SK-N-SH treated with all-trans-retinoic acid at 6 μM for 48 hours (cell line): ENCODE results near the gene TIMMDC1.

Experiments used
- ATAC-seq: fragments of 200-7000 bp; cut with Tn5 transposase; 3 replicates; pipeline ENCODE4 v1.9.1; 2020; ENCODE audit warnings: mild to moderate bottlenecking, moderate library complexity
- ARNTL ChIP-seq: fragments of 450-650 bp; formaldehyde crosslinking; IDR thresholded peaks from 2 replicates; pipeline ENCODE4 v1.5.0; 2020; ENCODE audit warnings: low read depth, mild to moderate bottlenecking, moderate library complexity, borderline replicate concordance
- BACH2 ChIP-seq: fragments of 250-450 bp; sonication (Bioruptor Pico); IDR thresholded peaks from 2 replicates; pipeline ENCODE4 v1.9.0; 2021; ENCODE audit warnings: mild to moderate bottlenecking, borderline replicate concordance
- CSDC2 ChIP-seq: fragments of 250-450 bp; sonication (Bioruptor Pico); IDR thresholded peaks from 2 replicates; pipeline ENCODE4 v1.5.0; 2020; ENCODE audit warnings: mild to moderate bottlenecking, moderate library complexity
- ESRRG ChIP-seq: fragments of 250-450 bp; sonication (Bioruptor Pico); IDR thresholded peaks from 2 replicates; pipeline ENCODE4 v1.6.1; 2021; ENCODE audit warnings: mild to moderate bottlenecking
- GLIS3 ChIP-seq: fragments of 250-450 bp; sonication (Bioruptor Pico); IDR thresholded peaks from 2 replicates; pipeline ENCODE4 v1.5.0; 2020; ENCODE audit warnings: mild to moderate bottlenecking, moderate library complexity
- ISL1 ChIP-seq: fragments of 250-450 bp; sonication (Bioruptor Pico); IDR thresholded peaks from 2 replicates; pipeline ENCODE4 v2.1.2; 2022; ENCODE audit warnings: mild to moderate bottlenecking, moderate library complexity
- OSR1 ChIP-seq: fragments of 250-450 bp; sonication (Bioruptor Pico); IDR thresholded peaks from 2 replicates; pipeline ENCODE4 v1.8.0; 2022; ENCODE audit warnings: moderate library complexity, mild to moderate bottlenecking, inconsistent platforms
- PPARA ChIP-seq: fragments of 250-450 bp; sonication (Bioruptor Pico); IDR thresholded peaks from 2 replicates; pipeline ENCODE4 v1.5.0; 2020; ENCODE audit warnings: mild to moderate bottlenecking, borderline replicate concordance
- RARB ChIP-seq: fragments of 250-450 bp; sonication (Bioruptor Pico); IDR thresholded peaks from 2 replicates; pipeline ENCODE4 v1.8.0; 2021; ENCODE audit warnings: mild to moderate bottlenecking, moderate library complexity
- SNAI2 ChIP-seq: fragments of 250-450 bp; sonication (Bioruptor Pico); IDR thresholded peaks from 2 replicates; pipeline ENCODE4 v1.5.0; 2020; ENCODE audit warnings: mild to moderate bottlenecking, moderate library complexity
- TCF4 ChIP-seq: fragments of 250-450 bp; sonication (Bioruptor Pico); IDR thresholded peaks from 2 replicates; pipeline ENCODE4 v1.8.0; 2021; ENCODE audit warnings: mild to moderate bottlenecking, moderate library complexity, borderline replicate concordance
- TOX ChIP-seq: fragments of 250-450 bp; sonication (Bioruptor Pico); IDR thresholded peaks from 2 replicates; pipeline ENCODE4 v1.8.0; 2021; ENCODE audit warnings: mild to moderate bottlenecking, moderate library complexity, borderline replicate concordance
- ZC3H10 ChIP-seq: fragments of 250-450 bp; sonication (Bioruptor Pico); IDR thresholded peaks from 2 replicates; pipeline ENCODE4 v1.5.1; 2021; ENCODE audit warnings: mild to moderate bottlenecking, moderate library complexity
- ZFP3 ChIP-seq: fragments of 250-450 bp; sonication (Bioruptor Pico); IDR thresholded peaks from 2 replicates; pipeline ENCODE4 v1.5.0; 2020; ENCODE audit warnings: mild to moderate bottlenecking, moderate library complexity
- ZFP30 ChIP-seq: fragments of 450-650 bp; formaldehyde crosslinking; IDR thresholded peaks from 2 replicates; pipeline ENCODE4 v1.5.0; 2022; ENCODE audit warnings: mild to moderate bottlenecking, moderate library complexity
- ZNF565 ChIP-seq: fragments of 450-650 bp; formaldehyde crosslinking; conservative IDR thresholded peaks from 2 replicates; pipeline ENCODE4 v1.5.0; 2020; ENCODE audit warnings: low read depth, mild to moderate bottlenecking, moderate library complexity
- ZNF70 ChIP-seq: fragments of 450-650 bp; formaldehyde crosslinking; IDR thresholded peaks from 2 replicates; pipeline ENCODE4 v1.5.0; 2020; ENCODE audit warnings: mild to moderate bottlenecking, moderate library complexity
- ZNF8 ChIP-seq: fragments of 450-650 bp; formaldehyde crosslinking; IDR thresholded peaks from 2 replicates; pipeline ENCODE4 v1.5.0; 2020; ENCODE audit warnings: mild to moderate bottlenecking, moderate library complexity
- TF ChIP-seq, protein P1 (sequence below): fragments of 250-450 bp; sonication (Bioruptor Pico); IDR thresholded peaks from 2 replicates; pipeline ENCODE4 v1.8.0; 2020; ENCODE audit warnings: mild to moderate bottlenecking, moderate library complexity, borderline replicate concordance
- TF ChIP-seq, protein P2 (sequence below): fragments of 250-450 bp; sonication (Bioruptor Pico); IDR thresholded peaks from 2 replicates; pipeline ENCODE4 v1.5.1; 2020; ENCODE audit warnings: low read depth, mild to moderate bottlenecking, moderate library complexity
- TF ChIP-seq, protein P3 (sequence below): fragments of 250-450 bp; sonication (Bioruptor Pico); IDR thresholded peaks from 2 replicates; pipeline ENCODE4 v1.8.0; 2021; ENCODE audit warnings: low read depth, mild to moderate bottlenecking, moderate library complexity, borderline replicate concordance
- TF ChIP-seq, protein P4 (sequence below): fragments of 250-450 bp; sonication (Bioruptor Pico); IDR thresholded peaks from 2 replicates; pipeline ENCODE4 v1.5.1; 2021; ENCODE audit warnings: mild to moderate bottlenecking, moderate library complexity
- TF ChIP-seq, protein P5 (sequence below): fragments of 250-450 bp; sonication (Bioruptor Pico); IDR thresholded peaks from 2 replicates; pipeline ENCODE4 v1.5.0; 2020; ENCODE audit warnings: mild to moderate bottlenecking, moderate library complexity

TIMMDC1 gene

DNA sequence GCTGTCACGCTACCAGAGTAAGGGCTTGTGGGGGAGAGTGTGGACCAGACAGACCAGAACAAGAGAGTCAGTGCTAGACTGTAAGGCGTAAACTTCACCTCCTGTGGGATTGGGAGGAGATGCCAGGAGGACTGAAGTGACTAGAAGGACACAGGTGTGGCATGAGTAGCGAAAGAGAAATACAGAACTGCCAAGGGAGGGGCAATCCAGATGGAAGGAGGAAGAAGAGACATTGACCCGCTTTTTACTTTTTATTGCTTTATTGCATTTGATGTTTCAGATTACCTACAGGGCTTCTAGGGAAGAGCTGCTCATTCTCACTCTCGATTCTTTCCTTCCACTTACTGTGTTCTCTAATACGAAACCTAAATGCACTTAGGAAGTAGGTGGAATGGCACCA is 27.5 kb upstream of the TIMMDC1 start:
- ATAC-seq = no peak

DNA sequence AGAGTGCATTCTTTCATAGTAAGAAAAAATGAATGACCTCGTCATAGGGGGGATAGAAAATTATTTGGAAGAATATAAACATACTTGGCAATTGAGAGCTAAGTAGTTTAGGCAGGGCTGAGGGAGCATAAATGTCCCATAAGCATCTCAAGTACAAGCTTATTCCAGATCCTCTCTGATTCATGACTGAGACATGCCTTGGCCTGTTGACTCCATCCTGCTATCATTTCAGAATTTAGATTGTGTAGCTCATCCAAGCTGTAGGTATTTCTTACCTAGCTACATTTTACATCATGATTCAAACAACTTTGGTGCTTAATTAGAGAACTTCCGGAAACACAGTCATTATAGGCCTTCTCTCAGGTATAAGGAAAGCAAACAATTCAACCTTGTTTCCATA is 17.3 kb upstream of the TIMMDC1 start:
- TF ChIP-seq ZNF8 (CRISPR knock-in tag) = no peak
- TF ChIP-seq ARNTL (CRISPR knock-in tag) = no peak
- no peak for TF ChIP-seq ZFP3 (CRISPR knock-in tag)
- TF ChIP-seq ESRRG = no peak
- no peak for TF ChIP-seq ISL1 (CRISPR knock-in tag)
- ATAC-seq = no peak

More for the DNA sequence above, 27.5 kb upstream of the TIMMDC1 start:
- no peak for TF ChIP-seq CSDC2 (CRISPR knock-in tag)
- TF ChIP-seq, all 23 proteins: peak for 0

DNA sequence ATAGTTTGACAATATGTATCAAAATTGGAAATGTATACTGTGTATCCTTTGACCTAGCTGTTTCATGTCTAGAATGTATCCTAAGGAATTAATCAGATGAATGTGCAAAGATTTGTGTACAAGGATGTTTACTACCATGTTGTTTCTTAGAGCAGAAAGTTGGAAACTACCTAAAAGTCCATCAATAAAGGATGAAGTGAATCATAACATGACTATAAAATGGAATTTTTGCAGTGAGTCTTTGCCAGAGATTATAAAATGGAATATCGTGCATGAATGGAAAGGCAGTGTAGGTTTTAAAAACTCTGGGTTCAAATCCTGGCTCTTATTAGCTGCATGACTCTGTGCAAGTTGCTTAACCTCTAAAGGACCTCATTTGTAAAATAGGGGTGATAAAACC is 15.2 kb upstream of the TIMMDC1 start:
- no peak for ATAC-seq

DNA sequence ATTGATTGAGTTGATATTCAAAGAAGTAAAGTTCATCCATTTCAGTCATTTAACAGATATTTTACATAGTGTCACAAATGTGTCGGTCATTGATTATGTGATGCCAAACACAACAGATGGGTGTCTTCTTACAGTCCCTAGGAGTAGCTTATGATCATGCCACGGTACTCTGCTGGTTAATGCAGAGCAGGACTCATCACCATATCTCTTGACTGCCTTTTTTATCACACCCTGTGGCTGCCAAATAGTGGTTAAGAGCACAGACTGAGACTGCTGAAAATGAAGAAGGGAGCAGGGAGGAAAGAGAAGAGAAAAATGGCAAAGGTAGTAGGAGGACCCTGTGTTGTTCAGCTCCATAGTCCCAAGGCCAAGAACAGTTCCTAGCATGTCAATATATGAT is 12.8 kb upstream of the TIMMDC1 start:
- TF ChIP-seq BACH2 (CRISPR knock-in tag) (no peak), ARNTL (CRISPR knock-in tag) (no peak), TOX (no peak), SNAI2 (CRISPR knock-in tag) (no peak), TCF4 (CRISPR knock-in tag) (no peak), ZFP30 (CRISPR knock-in tag) (no peak), ZFP3 (CRISPR knock-in tag) (no peak), GLIS3 (CRISPR knock-in tag) (no peak), ZNF565 (CRISPR knock-in tag) (no peak), CSDC2 (CRISPR knock-in tag) (no peak), ESRRG (no peak), ZC3H10 (no peak), ZNF70 (no peak), ZNF8 (CRISPR knock-in tag) (no peak), ISL1 (CRISPR knock-in tag) (no peak), RARB (no peak), OSR1 (CRISPR knock-in tag) (no peak)
- TF ChIP-seq, protein P1, sequence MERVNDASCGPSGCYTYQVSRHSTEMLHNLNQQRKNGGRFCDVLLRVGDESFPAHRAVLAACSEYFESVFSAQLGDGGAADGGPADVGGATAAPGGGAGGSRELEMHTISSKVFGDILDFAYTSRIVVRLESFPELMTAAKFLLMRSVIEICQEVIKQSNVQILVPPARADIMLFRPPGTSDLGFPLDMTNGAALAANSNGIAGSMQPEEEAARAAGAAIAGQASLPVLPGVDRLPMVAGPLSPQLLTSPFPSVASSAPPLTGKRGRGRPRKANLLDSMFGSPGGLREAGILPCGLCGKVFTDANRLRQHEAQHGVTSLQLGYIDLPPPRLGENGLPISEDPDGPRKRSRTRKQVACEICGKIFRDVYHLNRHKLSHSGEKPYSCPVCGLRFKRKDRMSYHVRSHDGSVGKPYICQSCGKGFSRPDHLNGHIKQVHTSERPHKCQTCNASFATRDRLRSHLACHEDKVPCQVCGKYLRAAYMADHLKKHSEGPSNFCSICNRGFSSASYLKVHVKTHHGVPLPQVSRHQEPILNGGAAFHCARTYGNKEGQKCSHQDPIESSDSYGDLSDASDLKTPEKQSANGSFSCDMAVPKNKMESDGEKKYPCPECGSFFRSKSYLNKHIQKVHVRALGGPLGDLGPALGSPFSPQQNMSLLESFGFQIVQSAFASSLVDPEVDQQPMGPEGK = no peak
- TF ChIP-seq, protein P2, sequence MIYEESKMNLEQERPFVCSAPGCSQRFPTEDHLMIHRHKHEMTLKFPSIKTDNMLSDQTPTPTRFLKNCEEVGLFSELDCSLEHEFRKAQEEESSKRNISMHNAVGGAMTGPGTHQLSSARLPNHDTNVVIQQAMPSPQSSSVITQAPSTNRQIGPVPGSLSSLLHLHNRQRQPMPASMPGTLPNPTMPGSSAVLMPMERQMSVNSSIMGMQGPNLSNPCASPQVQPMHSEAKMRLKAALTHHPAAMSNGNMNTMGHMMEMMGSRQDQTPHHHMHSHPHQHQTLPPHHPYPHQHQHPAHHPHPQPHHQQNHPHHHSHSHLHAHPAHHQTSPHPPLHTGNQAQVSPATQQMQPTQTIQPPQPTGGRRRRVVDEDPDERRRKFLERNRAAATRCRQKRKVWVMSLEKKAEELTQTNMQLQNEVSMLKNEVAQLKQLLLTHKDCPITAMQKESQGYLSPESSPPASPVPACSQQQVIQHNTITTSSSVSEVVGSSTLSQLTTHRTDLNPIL (CRISPR knock-in tag) = no peak
- TF ChIP-seq, protein P3, sequence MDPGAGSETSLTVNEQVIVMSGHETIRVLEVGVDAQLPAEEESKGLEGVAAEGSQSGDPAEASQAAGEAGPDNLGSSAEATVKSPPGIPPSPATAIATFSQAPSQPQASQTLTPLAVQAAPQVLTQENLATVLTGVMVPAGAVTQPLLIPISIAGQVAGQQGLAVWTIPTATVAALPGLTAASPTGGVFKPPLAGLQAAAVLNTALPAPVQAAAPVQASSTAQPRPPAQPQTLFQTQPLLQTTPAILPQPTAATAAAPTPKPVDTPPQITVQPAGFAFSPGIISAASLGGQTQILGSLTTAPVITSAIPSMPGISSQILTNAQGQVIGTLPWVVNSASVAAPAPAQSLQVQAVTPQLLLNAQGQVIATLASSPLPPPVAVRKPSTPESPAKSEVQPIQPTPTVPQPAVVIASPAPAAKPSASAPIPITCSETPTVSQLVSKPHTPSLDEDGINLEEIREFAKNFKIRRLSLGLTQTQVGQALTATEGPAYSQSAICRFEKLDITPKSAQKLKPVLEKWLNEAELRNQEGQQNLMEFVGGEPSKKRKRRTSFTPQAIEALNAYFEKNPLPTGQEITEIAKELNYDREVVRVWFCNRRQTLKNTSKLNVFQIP (CRISPR knock-in tag) = no peak
- no peak for ATAC-seq

More for the DNA sequence above, 15.2 kb upstream of the TIMMDC1 start:
- TF ChIP-seq SNAI2 (CRISPR knock-in tag) (no peak), ZFP30 (CRISPR knock-in tag) (no peak), ZFP3 (CRISPR knock-in tag) (no peak), CSDC2 (CRISPR knock-in tag) (no peak), PPARA (no peak), RARB (no peak), ISL1 (CRISPR knock-in tag) (no peak), BACH2 (CRISPR knock-in tag) (no peak), GLIS3 (CRISPR knock-in tag) (no peak), ESRRG (no peak), TOX (no peak), ZNF565 (CRISPR knock-in tag) (no peak)
- TF ChIP-seq, protein P4, sequence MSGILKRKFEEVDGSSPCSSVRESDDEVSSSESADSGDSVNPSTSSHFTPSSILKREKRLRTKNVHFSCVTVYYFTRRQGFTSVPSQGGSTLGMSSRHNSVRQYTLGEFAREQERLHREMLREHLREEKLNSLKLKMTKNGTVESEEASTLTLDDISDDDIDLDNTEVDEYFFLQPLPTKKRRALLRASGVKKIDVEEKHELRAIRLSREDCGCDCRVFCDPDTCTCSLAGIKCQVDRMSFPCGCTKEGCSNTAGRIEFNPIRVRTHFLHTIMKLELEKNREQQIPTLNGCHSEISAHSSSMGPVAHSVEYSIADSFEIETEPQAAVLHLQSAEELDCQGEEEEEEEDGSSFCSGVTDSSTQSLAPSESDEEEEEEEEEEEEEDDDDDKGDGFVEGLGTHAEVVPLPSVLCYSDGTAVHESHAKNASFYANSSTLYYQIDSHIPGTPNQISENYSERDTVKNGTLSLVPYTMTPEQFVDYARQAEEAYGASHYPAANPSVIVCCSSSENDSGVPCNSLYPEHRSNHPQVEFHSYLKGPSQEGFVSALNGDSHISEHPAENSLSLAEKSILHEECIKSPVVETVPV (CRISPR knock-in tag) = no peak
- TF ChIP-seq, protein P2 (CRISPR knock-in tag) = no peak
- TF ChIP-seq, protein P5, sequence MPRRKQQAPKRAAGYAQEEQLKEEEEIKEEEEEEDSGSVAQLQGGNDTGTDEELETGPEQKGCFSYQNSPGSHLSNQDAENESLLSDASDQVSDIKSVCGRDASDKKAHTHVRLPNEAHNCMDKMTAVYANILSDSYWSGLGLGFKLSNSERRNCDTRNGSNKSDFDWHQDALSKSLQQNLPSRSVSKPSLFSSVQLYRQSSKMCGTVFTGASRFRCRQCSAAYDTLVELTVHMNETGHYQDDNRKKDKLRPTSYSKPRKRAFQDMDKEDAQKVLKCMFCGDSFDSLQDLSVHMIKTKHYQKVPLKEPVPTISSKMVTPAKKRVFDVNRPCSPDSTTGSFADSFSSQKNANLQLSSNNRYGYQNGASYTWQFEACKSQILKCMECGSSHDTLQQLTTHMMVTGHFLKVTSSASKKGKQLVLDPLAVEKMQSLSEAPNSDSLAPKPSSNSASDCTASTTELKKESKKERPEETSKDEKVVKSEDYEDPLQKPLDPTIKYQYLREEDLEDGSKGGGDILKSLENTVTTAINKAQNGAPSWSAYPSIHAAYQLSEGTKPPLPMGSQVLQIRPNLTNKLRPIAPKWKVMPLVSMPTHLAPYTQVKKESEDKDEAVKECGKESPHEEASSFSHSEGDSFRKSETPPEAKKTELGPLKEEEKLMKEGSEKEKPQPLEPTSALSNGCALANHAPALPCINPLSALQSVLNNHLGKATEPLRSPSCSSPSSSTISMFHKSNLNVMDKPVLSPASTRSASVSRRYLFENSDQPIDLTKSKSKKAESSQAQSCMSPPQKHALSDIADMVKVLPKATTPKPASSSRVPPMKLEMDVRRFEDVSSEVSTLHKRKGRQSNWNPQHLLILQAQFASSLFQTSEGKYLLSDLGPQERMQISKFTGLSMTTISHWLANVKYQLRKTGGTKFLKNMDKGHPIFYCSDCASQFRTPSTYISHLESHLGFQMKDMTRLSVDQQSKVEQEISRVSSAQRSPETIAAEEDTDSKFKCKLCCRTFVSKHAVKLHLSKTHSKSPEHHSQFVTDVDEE (CRISPR knock-in tag) = no peak
